Measurements from ENCODE around the gene ARX.

The ARX gene

DNA sequence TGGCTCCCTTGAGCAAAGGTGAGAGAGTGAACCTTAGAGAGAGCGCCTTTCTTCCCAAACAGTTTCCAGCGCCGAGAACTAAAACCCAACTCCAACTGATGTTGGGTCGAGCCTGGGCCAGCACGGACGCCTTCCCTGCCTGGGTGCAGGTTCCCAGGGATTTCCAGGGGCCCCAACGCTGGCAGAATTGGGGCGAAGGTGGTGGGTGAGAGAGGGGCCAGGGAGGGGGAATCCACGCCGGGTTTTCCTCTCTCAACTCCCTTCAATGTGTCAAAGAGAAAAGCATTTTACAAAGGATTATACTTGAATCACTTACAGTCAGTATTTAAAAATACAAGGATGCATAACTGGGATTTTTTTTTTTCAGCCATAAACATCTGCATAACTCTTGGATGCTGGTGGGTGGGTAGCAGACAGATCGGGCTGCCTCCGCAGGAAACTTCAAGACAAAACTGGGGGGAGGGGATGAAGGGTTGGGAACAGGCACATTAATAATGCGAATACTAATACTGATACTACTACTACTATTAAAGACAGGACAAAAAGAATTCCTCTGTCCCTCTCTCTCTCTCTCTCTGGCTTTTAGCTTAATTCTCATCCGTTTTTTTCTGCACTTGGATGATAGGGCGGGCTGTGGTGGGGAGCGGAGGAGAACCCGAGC lies 1.3 kb upstream of the ARX start:
- DNase-seq (ENCODE audit: low read depth in 2 of 2): no peak

DNA sequence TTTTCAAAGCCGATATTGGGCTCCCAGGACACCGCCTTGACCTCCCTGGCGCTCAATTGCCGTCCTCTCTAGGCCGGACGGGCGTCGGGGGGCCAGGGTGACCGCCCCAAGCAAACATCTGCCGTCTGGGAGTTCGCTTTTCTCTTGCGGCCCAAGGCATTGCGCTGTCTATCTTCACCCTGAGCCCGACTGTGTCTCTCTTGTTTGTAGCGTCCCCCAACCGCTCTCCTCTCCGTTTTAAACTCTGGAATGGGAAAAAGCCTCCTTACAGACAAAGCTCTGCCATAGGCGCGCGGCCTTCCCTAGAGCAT lies 551 bp upstream of the ARX start:
- no peak for DNase-seq (ENCODE audit: low read depth in 2 of 2)

DNA sequence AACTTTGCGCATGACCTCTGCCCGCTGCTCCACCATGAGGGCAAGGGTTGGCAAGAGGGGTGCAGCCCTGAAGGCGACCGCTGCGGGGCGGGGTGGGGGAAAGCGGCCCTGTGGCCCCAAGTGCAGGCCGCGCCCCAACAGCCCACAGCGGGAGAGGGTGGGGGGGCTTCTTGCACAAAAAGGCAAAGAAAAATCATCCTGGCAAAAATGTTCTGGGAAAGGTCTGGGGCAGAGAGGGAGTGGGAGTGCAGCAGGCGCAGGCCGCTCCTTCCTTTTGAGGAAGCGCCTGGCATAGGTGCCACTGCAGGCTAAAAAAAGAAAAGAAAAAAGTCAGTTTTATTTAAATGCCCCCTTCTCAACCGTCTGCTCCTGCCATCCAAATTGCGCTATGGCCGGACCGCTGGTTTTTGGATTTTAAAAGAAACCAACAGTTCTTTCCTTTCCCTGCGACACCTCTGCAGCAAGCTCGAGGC lies 1.4 kb downstream of the ARX start:
- no peak for DNase-seq (ENCODE audit: low read depth in 2 of 2)

DNA sequence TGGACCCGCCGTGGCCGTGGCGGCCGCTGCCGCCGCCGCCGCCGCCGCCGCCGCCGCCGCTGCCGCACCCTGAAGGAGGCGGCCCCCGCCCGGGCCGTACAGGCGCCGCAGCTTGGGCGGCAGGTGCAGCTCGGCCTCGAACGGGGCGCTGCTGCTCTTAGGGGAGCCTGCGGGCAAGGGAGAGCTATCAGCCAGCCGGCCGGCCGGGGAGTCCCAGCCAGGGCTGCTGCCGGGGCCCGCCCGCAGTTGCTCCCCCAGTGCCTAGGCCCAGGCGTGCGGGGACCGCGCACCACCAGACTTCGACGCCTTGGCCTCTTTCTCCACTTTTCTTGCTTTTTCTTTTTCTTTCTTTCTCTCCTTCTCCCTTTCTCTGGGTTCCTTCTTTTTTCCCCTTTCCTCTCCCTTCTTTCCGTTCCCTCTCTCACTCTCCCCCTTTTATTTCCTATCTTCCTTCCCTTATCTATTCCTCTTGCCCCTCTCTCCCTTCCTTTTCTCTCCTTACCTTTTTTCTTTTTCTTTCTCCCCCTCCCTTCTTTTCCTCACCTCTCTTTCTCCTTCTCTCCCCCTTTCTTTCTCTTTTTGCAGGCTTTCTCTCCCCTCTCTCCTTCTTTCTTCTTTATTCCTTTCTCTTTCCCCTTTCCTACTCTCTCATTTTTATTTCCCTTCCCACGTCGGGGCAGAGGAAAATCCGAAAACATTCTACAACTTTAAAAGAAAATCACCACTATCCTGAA lies 2.0 kb downstream of the ARX start:
- no peak for DNase-seq (ENCODE audit: low read depth in 2 of 2)

DNA sequence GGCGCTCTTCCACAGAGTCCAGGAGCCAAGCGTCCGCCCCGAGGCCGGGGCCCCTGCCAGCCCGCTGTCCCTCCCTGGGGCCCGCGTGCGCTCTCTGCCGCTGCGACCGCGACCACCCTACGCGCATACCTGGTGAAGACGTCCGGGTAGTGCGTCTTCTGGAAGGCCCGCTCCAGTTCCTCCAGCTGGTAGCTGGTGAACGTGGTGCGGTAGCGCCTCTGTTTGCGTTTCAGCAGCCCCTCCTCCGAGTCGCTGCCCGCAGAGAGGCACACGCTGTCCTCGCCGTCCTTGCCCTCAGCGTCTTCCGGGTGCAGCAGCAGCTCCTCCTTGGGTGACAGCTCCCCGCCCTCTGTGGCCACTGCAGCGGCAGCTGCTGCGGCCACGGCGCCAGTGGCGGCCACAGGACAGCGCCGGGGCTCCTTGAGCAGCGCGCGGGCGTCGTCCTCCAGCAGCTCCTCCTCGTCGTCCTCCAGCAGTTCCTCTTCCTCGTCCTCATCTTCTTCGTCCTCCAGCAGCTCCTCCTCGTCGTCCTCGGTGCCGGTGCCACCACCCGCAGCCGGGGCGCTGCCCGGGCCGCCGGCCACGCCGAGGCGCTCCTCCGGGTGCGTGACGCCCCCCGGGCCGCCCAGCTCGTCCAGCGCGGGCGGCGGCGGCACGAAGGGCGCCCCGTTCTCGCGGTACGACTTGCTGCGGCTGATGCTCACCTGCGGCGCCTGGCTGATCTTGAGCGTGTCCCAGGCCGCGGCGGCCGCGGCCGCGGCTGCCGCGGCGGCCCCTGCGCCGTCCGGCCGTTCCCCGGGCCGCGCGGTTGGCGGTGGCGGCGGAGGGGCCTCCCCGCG lies 2.8 kb downstream of the ARX start:
- DNase-seq (ENCODE audit: low read depth in 2 of 2): no peak

DNA sequence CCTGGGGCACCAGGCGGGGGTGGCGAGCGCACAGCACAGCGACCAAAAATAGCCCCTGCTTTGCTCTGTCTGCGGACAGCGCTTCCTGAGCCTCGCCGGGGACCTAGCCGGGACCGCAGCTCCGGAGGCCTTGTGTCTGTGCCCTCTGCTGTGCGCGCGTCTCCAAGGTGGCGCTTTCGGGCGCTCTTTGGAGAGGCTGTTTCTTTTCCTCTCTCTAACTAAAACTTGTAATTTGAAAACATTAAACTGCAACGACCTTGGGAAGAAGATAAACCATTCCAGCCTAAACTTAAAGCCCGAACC lies 3.4 kb downstream of the ARX start:
- no peak for DNase-seq (ENCODE audit: low read depth in 2 of 2)

DNA sequence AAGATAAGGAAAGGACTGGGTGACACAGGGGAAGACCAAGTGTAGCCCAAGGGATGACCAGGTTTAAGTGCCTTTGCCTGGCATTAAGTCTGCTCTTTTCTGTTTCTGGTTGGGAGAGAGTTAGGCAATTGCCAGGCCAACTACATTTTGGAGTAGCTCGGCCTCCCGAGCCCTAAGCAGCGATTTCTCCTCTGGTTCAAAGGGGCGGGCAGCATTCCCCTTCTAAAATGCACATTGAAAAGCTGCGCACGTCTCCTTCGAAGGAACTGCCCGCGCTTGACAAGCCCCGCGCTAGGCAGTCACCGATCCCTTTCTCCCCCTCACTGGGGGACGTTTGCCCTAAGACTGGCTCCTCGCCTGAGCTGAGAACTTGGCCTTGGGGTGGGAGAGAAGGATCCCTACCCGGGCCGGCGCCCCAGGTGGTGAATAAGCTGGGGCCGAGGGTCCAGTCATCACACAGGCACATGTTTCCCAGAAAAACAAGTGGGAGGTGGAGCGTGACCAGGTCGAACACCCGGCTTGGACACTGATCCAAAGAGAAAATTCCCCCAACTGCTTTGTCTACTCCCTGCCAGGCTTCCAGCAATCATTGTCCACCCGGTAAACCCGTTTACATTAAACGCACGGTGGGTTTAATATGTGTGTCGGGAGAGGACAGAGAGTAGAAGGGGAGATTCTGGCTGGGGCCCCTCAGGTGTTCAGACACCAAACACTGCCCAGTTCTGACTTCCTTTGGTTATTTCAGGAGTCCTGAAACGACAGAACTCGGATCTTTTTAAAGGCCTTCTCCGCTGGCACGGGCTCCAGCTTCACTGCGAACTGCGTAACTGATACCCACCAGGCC lies 4.0 kb downstream of the ARX start:
- DNase-seq (ENCODE audit: low read depth in 2 of 2): no peak

DNA sequence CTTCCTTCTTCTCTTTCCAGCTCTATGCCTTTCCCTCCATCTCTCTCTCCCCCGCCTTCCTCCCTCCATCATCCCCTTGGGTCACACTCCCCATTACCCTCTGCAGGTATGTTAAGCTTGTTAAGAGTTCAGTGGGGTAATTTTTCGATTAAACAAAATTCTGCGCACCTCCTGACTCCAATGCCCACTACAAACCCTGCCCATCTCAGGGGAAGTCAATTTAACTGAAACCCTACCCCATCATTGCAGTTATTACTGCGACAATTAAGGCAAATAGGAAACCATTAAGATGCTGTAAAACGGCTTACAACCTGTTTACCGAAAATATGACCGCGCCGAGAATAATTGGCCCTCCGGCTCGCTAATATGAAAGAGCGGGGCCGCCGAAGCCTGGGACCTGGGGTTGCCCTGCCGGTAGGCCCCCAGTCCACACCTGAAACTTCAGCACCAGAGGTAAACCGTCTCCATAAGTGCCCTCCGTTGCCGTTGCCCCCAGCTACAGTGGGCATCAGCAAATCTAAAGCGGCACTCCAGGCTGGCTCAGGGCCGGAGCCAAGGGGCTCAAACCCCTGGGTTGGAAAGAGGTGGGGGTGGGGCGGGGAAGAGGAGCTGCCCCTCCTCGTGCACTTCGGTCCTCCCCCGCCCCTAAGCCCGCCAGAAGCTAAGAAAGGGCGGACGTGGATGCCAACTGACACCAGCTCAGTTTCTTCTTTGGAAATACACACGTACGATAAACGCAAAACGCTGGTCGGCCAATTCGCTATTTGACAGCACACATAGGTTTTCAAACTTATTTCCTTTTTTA lies 4.8 kb downstream of the ARX start:
- no peak for DNase-seq (ENCODE audit: low read depth in 2 of 2)

DNA sequence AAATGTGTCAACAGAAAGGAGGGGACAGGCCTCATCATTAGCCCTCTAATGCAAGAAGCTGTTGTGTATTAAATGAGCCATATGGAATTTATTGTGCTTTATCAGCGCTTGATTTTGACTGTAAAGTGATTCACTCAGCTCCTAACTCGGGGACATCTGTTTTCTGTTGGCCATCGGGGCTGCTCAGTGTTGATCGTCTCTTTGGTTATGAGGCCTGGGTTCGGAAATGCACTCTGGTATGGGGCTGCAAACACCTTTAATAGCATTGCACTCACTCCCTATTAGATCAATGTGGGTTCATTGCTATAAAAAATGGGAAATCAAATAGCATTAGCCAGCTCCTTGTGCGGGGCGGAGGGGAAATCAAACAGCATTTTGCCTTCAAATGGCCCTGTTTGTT lies 6.4 kb downstream of the ARX start:
- DNase-seq (ENCODE audit: low read depth in 2 of 2): no peak

DNA sequence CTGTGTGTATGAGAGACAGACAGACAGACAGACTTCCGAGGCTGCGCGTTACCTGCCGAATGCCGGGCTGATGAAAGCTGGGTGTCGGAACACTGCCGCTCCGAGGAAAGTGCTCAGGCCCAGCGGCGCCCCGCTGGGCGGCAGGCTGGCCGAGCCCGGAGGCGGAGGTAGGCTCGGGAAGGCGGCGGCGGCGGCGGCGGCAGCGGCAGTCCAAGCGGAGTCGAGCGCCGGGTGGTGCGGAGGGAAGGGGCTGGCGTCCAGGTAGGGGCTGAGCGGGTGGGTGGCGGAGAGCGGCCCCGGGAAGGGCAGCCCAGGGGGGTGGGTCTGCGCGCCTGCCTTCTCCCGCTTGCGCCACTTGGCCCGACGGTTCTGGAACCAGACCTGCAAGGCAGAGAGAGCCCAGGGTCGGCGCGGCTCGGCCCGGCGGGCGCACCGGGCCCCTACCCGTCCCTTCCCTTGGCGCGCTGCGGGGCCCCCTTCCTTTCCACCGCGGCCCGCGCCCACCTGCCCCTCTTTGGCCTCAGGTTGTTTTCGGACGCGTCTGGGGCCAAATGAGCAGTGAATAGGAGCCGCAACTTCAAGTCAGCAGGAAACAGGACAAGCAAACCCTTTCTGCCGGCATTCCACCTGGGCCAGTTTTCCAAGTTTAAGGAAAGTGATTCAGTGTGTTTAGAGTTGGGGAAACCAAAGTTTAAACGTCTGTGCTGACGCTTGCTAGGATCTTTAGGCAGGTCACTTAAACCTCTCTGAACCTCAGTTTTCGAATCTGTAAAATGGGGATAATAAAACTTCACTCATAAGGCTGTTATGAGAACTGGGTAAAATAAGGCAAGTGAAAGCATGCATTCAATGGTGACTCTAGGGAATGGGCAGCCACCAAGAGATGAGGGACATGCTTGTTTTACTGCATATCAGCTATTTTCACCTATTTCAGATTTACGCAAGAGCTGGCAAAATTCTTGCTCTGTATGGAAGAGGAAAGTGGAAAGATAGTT lies 8.4 kb downstream of the ARX start:
- no peak for DNase-seq (ENCODE audit: low read depth in 2 of 2)

DNA sequence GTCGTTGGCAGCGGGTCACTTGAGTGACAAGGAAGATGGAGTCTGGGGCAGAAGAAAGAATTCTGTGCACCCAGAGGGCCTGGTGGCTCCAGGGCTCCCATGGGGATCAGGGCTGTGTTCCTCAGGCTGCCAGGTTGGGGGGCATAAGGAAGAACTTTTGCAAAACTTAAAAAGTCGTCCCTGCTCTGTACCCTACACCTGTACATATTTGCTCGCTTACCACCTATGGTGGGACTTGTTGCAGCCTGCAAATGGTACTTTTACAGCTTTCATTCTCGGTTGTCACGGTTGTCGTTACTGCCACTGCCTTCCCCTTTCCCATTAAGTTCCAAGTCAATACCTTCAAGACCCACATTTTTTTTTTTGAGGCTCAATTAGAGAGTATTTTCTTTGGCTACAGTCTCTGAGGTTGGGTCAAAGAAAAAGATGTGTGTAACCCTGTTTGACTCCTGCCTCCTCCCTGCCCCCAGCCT lies 9.1 kb downstream of the ARX start:
- DNase-seq (ENCODE audit: low read depth in 2 of 2): no peak

DNA sequence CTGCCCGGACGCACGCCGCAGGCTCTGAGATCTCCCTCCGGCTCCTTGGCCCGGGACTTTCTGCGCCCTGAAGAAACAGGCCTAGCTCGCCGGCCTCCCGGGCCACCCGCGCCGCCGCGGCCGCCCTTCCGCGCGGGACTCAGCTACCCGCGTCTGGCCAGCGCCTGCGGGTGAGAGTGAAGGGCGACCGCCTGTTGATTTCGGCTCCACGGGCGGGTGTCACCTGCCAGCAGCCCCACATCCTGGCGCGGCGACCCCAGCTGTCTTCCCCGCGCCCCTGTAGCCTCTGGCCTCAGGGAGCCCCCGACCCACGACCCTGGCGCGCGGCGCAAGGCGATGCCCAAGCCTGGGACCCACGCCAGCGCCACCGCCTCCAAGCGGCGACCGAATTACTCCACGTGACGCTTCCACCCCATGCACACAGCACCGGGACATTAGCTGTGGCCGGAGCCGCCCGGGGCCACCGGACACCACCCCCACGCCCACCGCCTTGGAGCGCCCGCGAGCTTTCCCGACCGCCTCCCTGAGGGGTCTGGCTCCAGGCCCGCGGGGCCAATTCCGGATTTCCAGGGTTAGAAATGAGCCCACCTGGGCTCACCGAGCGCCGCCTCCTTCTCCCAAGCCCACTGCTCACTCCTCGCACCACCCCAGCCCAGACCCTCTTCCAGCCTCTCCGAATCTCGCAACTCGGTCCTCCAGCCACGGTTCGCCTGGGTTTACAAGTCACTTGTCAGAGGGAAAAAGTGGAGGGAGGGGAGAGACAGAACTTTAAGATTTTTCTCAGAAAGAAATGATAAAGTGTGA lies 10.2 kb downstream of the ARX start:
- no peak for DNase-seq (ENCODE audit: low read depth in 2 of 2)

DNA sequence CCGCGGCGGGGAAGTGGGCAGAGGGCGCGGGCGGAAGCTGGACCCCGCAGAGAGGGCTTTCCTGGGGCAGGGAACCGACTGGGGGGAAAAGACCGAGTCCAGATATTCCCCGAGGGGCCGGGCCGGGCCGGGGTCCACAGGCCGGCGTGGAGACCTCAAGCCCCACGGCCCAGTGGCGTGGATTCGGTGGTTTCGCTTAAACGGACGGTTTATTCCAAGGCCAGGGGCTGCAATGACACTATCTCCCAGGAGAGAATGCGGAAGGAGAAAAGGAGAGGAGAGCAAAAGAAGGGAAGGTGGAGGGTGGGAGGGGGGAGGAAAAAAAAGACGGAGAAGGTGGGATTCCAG lies 10.8 kb downstream of the ARX start:
- no peak for DNase-seq (ENCODE audit: low read depth in 2 of 2)

DNA sequence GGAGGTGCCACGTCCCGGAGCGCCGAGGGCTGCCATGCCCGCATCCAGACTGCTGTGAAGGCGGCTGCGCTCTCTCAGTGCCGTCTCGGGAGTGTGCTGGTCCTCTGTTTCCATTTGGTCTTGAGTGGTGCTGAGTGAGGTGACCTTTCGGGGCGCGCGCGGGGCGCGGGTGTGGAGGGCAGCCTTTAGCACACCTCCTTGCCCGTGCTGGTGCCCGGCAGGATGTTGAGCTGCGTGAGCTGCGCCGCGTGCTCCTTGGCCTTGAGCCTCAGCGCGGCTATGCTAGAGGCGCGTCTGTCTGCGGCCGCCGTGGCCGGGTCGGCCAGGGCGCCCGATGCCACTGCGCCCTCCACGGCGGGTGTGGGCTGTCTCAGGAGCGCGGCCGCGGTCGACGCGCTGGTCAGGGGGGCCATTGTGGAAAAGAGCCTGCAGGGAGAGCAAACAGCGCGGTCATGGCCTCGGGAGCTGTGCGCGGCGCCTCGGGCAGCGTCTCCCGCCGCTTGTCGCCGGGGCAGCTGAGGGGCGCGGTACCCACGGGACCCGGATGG lies 11.2 kb downstream of the ARX start:
- DNase-seq (ENCODE audit: low read depth in 2 of 2): no peak

DNA sequence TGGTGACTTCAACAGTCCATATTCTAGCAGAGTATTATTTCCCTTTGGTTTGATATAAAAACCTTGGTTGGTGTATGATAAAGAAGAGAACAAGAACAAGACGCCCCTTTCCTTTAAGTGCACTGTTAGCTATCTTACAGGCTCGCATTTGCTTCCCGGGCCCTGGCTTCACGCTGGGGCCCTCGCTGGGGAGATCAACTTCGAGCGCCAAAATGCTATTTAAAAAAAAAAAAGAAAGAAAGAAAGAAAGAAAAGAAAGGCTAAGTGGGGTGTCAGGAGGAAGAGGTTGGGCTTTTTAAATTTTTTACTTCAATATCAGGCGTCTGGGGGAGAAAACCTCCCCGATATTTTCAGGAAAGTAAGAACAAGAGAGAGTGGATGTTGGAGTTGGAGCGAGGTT lies 11.7 kb downstream of the ARX start:
- DNase-seq (ENCODE audit: low read depth in 2 of 2): no peak

DNA sequence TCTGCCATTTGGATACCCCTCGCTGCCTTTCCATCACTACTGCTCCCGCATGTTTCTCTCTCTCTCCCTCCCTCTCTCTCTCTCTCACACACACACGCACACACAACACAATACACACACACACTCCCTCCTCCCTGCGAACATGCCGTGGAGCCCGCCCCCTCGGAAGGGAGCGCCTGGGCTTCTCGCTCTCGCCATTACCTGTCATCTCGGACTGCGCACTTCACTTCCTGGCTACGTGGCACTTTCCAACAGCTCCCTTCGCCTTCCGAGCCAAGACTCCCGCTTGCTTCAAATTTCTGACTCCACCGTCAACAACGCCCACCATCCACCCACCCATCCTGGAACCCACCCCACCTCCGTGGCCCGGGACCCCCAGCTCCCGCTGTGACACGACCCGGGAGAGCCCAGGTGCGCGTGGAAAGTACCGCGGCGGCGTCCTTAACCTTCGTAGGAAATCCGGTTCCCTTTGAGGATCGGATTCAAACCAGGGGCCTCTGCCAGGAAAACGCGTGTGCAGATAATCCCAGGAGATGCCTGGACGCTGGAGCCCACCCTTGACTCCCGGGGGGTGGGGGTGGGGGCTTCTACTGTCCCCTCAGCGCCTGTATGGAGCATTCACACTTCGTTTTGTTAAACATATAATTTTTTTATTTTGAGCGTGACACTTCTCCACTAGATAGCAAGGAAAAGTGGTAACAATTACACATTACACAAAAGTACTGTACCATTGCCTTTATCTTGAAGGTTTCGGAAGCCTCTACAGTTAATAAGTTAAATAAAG lies 12.5 kb downstream of the ARX start:
- no peak for DNase-seq (ENCODE audit: low read depth in 2 of 2)

DNA sequence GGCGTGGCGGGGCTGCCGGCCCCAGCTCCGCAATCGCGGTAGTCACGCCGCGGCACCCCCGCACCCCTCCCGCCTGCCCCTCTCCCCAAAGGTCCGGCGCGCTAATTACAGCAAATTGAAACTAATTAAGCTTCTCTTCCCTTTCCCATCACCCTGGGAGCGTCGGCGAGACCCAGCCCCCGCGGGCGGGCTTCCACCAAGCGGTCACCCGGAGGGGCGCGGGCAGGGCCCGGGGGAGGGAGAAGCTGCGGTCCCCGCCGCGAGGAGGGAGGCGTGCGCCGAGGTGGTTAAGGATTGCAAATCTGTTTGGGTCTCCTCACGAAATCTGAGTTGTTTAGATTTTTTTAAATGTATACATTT lies 13.1 kb downstream of the ARX start:
- no peak for DNase-seq (ENCODE audit: low read depth in 2 of 2)

All from stimulated activated CD8-positive, alpha-beta memory T cell treated with anti-CD3 and anti-CD28 coated beads, Interleukin-15, amount 100 ng/mL, for 48 hours (primary cell).